Activated naive CD4-positive, alpha-beta T cell treated with anti-CD3 and anti-CD28 coated beads for 36 hours (primary cell): ENCODE data around the gene UFSP2. TPM values are rescaled to one million over a fixed set of nuclear protein-coding genes. Genes with fewer than 3 reads are reported as not detected.

Experiments used
- CTCF ChIA-PET: fragments of 350-600 bp; sonication (Branson Sonifier 250); formaldehyde crosslinking; loops from one replicate; lab custom pipeline; 2021; ENCODE audit warnings: antibody characterized with exemption; lab: Charles Lee
- DNase-seq: peaks from one replicate; pipeline ENCODE4 v3.0.0-alpha.2; 2020
- H3K27ac Mint-ChIP-seq: one replicate; pipeline ENCODE4 v1.8.0; 2021; ENCODE audit warnings: mild to moderate bottlenecking, mixed read lengths
- H3K27me3 Mint-ChIP-seq: one replicate; pipeline ENCODE4 v1.8.0; 2021; ENCODE audit warnings: low read depth, mixed read lengths
- H3K36me3 Mint-ChIP-seq: one replicate; pipeline ENCODE4 v1.8.0; 2021; ENCODE audit warnings: low read depth, mixed read lengths
- H3K4me1 Mint-ChIP-seq: one replicate; pipeline ENCODE4 v1.8.0; 2021; ENCODE audit warnings: low read depth, mixed read lengths
- H3K4me3 Mint-ChIP-seq: one replicate; pipeline ENCODE4 v1.8.0; 2021; ENCODE audit warnings: mild to moderate bottlenecking, moderate library complexity, mixed read lengths
- H3K9me3 Mint-ChIP-seq: one replicate; pipeline ENCODE4 v1.8.0; 2021; ENCODE audit warnings: mixed read lengths
- intact Hi-C: fragments of 100-400 bp; cut with micrococcal nuclease; formaldehyde crosslinking; loops from one replicate; pipeline ENCODE4 v1.15.1; 2023
- total RNA-seq, 2 experiments: library from RNA; stranded (reverse); gene quantifications; one replicate each; pipeline ENCODE4 v1.2.3, GENCODE V29; 2021

UFSP2 gene
- total RNA-seq, 2 experiments from 2014 or later: 24.4 to 30.7 TPM

GRCh38 chr4:185358959-185359358, 66.8 kb downstream of the UFSP2 start:
- intact Hi-C loops: no loop called here
- Mint-ChIP-seq H3K4me3 (no peak overlapping the region), H3K4me1 (peaks cover 3% of the 10 kb centered on the region), H3K36me3 (peaks cover 11% of the 10 kb centered on the region), H3K9me3 (no peaks in the 10 kb centered on the region), H3K27ac (no peak overlapping the region), H3K27me3 (no peaks in the 10 kb centered on the region)
- CTCF ChIA-PET: no interaction called here
- DNase-seq: no peak

- Mint-ChIP-seq H3K36me3 (peaks cover 11% of the 10 kb centered on the region), H3K9me3 (no peaks in the 10 kb centered on the region), H3K27ac (no peak overlapping the region), H3K4me1 (peaks cover 3% of the 10 kb centered on the region), H3K4me3 (no peak overlapping the region), H3K27me3 (no peaks in the 10 kb centered on the region)
- intact Hi-C loops: no loop called here
- no peak for DNase-seq
- CTCF ChIA-PET: no interaction called here
Measured at GRCh38 chr4:185358514-185358913, 67.2 kb downstream of the UFSP2 start.

GRCh38 chr4:185357733-185358440, 67.9 kb downstream of the UFSP2 start:
- intact Hi-C loops: no loop called here
- no peak overlapping the region for H3K4me3 Mint-ChIP-seq
- no peaks in the 10 kb centered on the region for H3K27me3 Mint-ChIP-seq
- no peak overlapping the region for H3K27ac Mint-ChIP-seq
- DNase-seq: no peak
- H3K4me1 Mint-ChIP-seq: peaks cover 3% of the 10 kb centered on the region
- H3K9me3 Mint-ChIP-seq: no peaks in the 10 kb centered on the region
- CTCF ChIA-PET: no interaction called here
- H3K36me3 Mint-ChIP-seq: peaks cover 14% of the 10 kb centered on the region

GRCh38 chr4:185357211-185357610, 68.6 kb downstream of the UFSP2 start:
- Mint-ChIP-seq H3K4me1 (peaks cover 3% of the 10 kb centered on the region), H3K36me3 (peaks cover 17% of the 10 kb centered on the region), H3K27ac (no peak overlapping the region), H3K27me3 (no peaks in the 10 kb centered on the region), H3K4me3 (no peak overlapping the region), H3K9me3 (no peaks in the 10 kb centered on the region)
- peak; percentile 13 for DNase-seq
- CTCF ChIA-PET: no interaction called here
- intact Hi-C loops: no loop called here

- Mint-ChIP-seq H3K9me3 (no peaks in the 10 kb centered on the region), H3K4me1 (peaks cover 6% of the 10 kb centered on the region), H3K27me3 (no peaks in the 10 kb centered on the region), H3K4me3 (no peak overlapping the region), H3K36me3 (peaks cover 21% of the 10 kb centered on the region), H3K27ac (no peak overlapping the region)
- CTCF ChIA-PET: interaction anchor here (0.7 kb wide), 1 partner anchor 9 kb away, joined by 3 read pairs; no protein-coding TSS in a partner anchor
- intact Hi-C loops: no loop called here
- DNase-seq: no peak
Measured at GRCh38 chr4:185352741-185353140, 73.0 kb downstream of the UFSP2 start.

- Mint-ChIP-seq H3K9me3 (no peaks in the 10 kb centered on the region), H3K4me3 (no peak overlapping the region), H3K27me3 (no peaks in the 10 kb centered on the region), H3K36me3 (peaks cover 23% of the 10 kb centered on the region), H3K4me1 (peaks cover 6% of the 10 kb centered on the region), H3K27ac (no peak overlapping the region)
- CTCF ChIA-PET: no interaction called here
- DNase-seq: no peak
- intact Hi-C loops: no loop called here
Measured at GRCh38 chr4:185352202-185352601, 73.6 kb downstream of the UFSP2 start.

GRCh38 chr4:185351691-185352090, 74.1 kb downstream of the UFSP2 start:
- Mint-ChIP-seq H3K27me3 (no peaks in the 10 kb centered on the region), H3K4me1 (peaks cover 3% of the 10 kb centered on the region), H3K27ac (no peak overlapping the region), H3K4me3 (no peak overlapping the region), H3K36me3 (peaks cover 28% of the 10 kb centered on the region), H3K9me3 (no peaks in the 10 kb centered on the region)
- DNase-seq: no peak
- CTCF ChIA-PET: no interaction called here
- intact Hi-C loops: no loop called here

Other genes with a start within 250 kb of the UFSP2 start
- gene CFAP97, start 222.0 kb downstream of the UFSP2 start, total RNA-seq: 10 to 100 TPM; 38.4 to 43.6 TPM
- gene SNX25, start 216.4 kb downstream of the UFSP2 start, total RNA-seq: 10 to 100 TPM; 11.0 to 14.6 TPM
- gene LRP2BP, start 30.0 kb downstream of the UFSP2 start, total RNA-seq: under 1 TPM; 0.44 to 0.60 TPM
- gene ANKRD37, start 29.1 kb downstream of the UFSP2 start, total RNA-seq: 10 to 100 TPM; 10.5 to 13.6 TPM
- under 1 TPM; 0.25 to 0.57 TPM for gene CCDC110, start 45.8 kb upstream of the UFSP2 start, total RNA-seq
- gene PDLIM3, start 109.5 kb upstream of the UFSP2 start, total RNA-seq: under 1 TPM in 1 of 2 experiments, not detected in 1; 0.25 TPM